DOHH2 (cell line): ENCODE data around the gene DDI2.

Source experiments
- H3F3A ChIP-seq: fragments of 200-600 bp; sonication (generic), shearing (Covaris generic); 2 replicates; pipeline ENCODE4 v1.6.0; 2016; ENCODE audit warnings: antibody characterized with exemption, mild to moderate bottlenecking; ENCODE audit not compliant: control insufficient read depth, insufficient read depth
- H3K27ac ChIP-seq: fragments of 200-600 bp; sonication (generic); 2 replicates; pipeline ENCODE4 v1.5.1; 2014; ENCODE audit warnings: low read depth, mild to moderate bottlenecking, low read length, moderate library complexity
- H3K27me3 ChIP-seq: fragments of 200-600 bp; sonication (generic); 2 replicates; pipeline ENCODE4 v1.6.1; 2014; ENCODE audit warnings: mild to moderate bottlenecking, low read length, mixed read lengths; ENCODE audit not compliant: control insufficient read depth
- H3K36me3 ChIP-seq: fragments of 200-600 bp; sonication (generic); 2 replicates; pipeline ENCODE4 v1.6.1; 2014; ENCODE audit warnings: mild to moderate bottlenecking, low read length, moderate library complexity, mixed read lengths; ENCODE audit not compliant: control insufficient read depth
- H3K4me1 ChIP-seq: fragments of 200-600 bp; sonication (generic); 2 replicates; pipeline ENCODE4 v1.6.1; 2014; ENCODE audit warnings: mild to moderate bottlenecking, low read length, mixed read lengths; ENCODE audit not compliant: control insufficient read depth
- H3K4me2 ChIP-seq: fragments of 200-600 bp; sonication (generic); 2 replicates; pipeline ENCODE4 v1.6.0; 2014; ENCODE audit warnings: mild to moderate bottlenecking, low read length, moderate library complexity
- H3K4me3 ChIP-seq: fragments of 200-600 bp; sonication (generic); 2 replicates; pipeline ENCODE4 v1.5.1; 2014; ENCODE audit warnings: mild to moderate bottlenecking, low read length, mixed read lengths
- H3K79me2 ChIP-seq: fragments of 200-600 bp; sonication (generic); 2 replicates; pipeline ENCODE4 v1.6.1; 2014; ENCODE audit warnings: mild to moderate bottlenecking, low read length, mixed read lengths; ENCODE audit not compliant: control insufficient read depth
- H3K9me2 ChIP-seq: fragments of 200-600 bp; sonication (generic); replicated peaks from 2 replicates; pipeline ENCODE4 v1.6.1; 2014; ENCODE audit warnings: mild to moderate bottlenecking, low read length, mixed read lengths; ENCODE audit not compliant: control insufficient read depth
- H3K9me3 ChIP-seq: fragments of 200-600 bp; sonication (generic); 2 replicates; pipeline ENCODE4 v1.6.1; 2014; ENCODE audit warnings: antibody characterized with exemption, low read length, mixed read lengths; ENCODE audit not compliant: control insufficient read depth, insufficient read depth
- H4K20me1 ChIP-seq: fragments of 200-600 bp; sonication (generic); 2 replicates; pipeline ENCODE4 v1.6.0; 2014; ENCODE audit warnings: low read depth, mild to moderate bottlenecking, antibody characterized with exemption, low read length, moderate library complexity; ENCODE audit not compliant: control insufficient read depth, insufficient read depth
- CTCF ChIP-seq: fragments of 200-600 bp; sonication (generic); IDR thresholded peaks from one replicate; pipeline ENCODE4 v1.5.1; 2014; ENCODE audit warnings: antibody characterized with exemption, mild to moderate bottlenecking, low read depth, low read length; ENCODE audit not compliant: poor library complexity, severe bottlenecking
- EZH2phosphoT487 ChIP-seq: fragments of 200-600 bp; sonication (generic); IDR thresholded peaks from 2 replicates; pipeline ENCODE4 v1.6.1; 2017; ENCODE audit warnings: borderline replicate concordance, mild to moderate bottlenecking, antibody characterized with exemption, low read length, moderate library complexity, mixed read lengths

DDI2 gene

GRCh38 chr1:15623435-15623834, 6.2 kb downstream of the DDI2 start:
- Histone ChIP-seq H3K9me3 (no peaks in the 10 kb centered on the region), H3K79me2 (peaks cover 100% of the 10 kb centered on the region), H3K27ac (no peak overlapping the region), H3K9me2 (no peaks in the 10 kb centered on the region), H3K27me3 (no peaks in the 10 kb centered on the region), H3K36me3 (peaks cover 74% of the 10 kb centered on the region), H3K4me1 (peaks cover 29% of the 10 kb centered on the region), H3K4me2 (no peak overlapping the region), H4K20me1 (peaks cover 28% of the 10 kb centered on the region), H3F3A (peaks cover 4% of the 10 kb centered on the region), H3K4me3 (no peak overlapping the region)
- TF ChIP-seq EZH2phosphoT487, result no peak
- TF ChIP-seq CTCF, result no peak

GRCh38 chr1:15624133-15624714, 7.0 kb downstream of the DDI2 start:
- H3K4me1 ChIP-seq, result peaks cover 22% of the 10 kb centered on the region
- H3K79me2 ChIP-seq, result peaks cover 98% of the 10 kb centered on the region
- H3K27me3 ChIP-seq, result no peaks in the 10 kb centered on the region
- no peaks in the 10 kb centered on the region for H3K9me2 ChIP-seq
- H3K9me3 ChIP-seq, result no peaks in the 10 kb centered on the region
- peaks cover 28% of the 10 kb centered on the region for H4K20me1 ChIP-seq
- no peak overlapping the region for H3K27ac ChIP-seq
- no peak overlapping the region for H3K4me3 ChIP-seq
- TF ChIP-seq CTCF (no peak), EZH2phosphoT487 (no peak)
- H3F3A ChIP-seq, result no peaks in the 10 kb centered on the region; the same call in 1 of the 2 replicates
- no peak overlapping the region for H3K4me2 ChIP-seq
- H3K36me3 ChIP-seq, result peaks cover 77% of the 10 kb centered on the region

- Histone ChIP-seq H3F3A (no peaks in the 10 kb centered on the region; the same call in 1 of the 2 replicates), H3K27me3 (no peaks in the 10 kb centered on the region), H4K20me1 (peaks cover 22% of the 10 kb centered on the region), H3K36me3 (peaks cover 74% of the 10 kb centered on the region), H3K79me2 (peaks cover 88% of the 10 kb centered on the region), H3K9me2 (no peaks in the 10 kb centered on the region), H3K27ac (no peak overlapping the region), H3K4me1 (peaks cover 11% of the 10 kb centered on the region), H3K4me2 (no peak overlapping the region), H3K4me3 (no peak overlapping the region), H3K9me3 (no peaks in the 10 kb centered on the region)
- no peak for TF ChIP-seq CTCF
- TF ChIP-seq EZH2phosphoT487, result no peak
Observed at GRCh38 chr1:15625056-15625917, 8.0 kb downstream of the DDI2 start.
